Activated CD4-positive, alpha-beta T cell treated with anti-CD3 and anti-CD28 coated beads, Interleukin-2, amount 50 U/mL, for 16 hours (primary cell): Measurements from ENCODE around the gene ESRP2.
A peak's percentile ranks its signal among the peaks of the same experiment; 100 is the strongest.

Experiments
- DNase-seq: peaks from one replicate; pipeline ENCODE4 v3.0.0-alpha.2; 2020

ESRP2 gene

DNA sequence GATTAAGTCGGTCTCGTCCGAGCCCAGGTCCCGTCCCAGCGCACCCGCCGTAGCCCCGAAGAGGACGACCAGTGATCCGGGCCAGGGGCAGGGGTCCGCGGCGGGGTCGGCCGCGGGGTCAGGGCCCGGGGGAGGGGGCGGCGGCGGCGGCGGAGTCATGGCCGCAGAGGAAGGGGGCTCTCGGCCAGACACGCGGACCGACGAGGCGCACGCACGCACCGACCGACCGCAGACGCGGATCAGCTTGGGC, at the start of gene ESRP2:
Gene ESRP2 (minus strand): TSS at position 241 of the 250 bp plus-strand sequence. CDS start 82 bp downstream, at position 159.
- no peak for DNase-seq

- no peak for DNase-seq
Measured at GRCh38 chr16:68285683-68286082, 49.8 kb upstream of the ESRP2 start.

- no peak for DNase-seq
Measured at GRCh38 chr16:68284847-68285246, 48.9 kb upstream of the ESRP2 start.

- DNase-seq, result no peak
Measured at GRCh38 chr16:68283801-68284598, 48.1 kb upstream of the ESRP2 start.

DNA sequence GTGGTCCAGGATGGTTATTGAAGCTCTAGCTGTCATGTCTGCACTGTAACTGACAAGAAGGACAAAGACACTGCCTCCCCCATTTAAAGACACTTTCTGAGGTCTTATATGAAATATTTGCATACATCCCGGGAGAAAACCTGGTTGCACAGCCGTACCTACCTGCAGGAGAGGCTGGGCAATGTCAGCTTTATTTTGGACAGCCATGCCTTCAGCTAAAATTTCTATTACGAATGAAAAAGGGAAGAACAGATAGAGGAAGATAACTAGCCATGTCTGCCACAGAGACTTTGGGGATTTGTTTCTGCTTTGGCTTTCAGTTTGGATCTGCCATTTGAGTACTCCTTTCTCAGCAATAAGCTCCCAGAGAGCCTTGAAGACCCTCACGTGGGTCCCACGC, 47.4 kb upstream of the ESRP2 start:
- no peak for DNase-seq

GRCh38 chr16:68282064-68282452, 46.1 kb upstream of the ESRP2 start:
- no peak for DNase-seq

GRCh38 chr16:68281368-68282063, 45.6 kb upstream of the ESRP2 start:
- no peak for DNase-seq

GRCh38 chr16:68279726-68280558, 44.0 kb upstream of the ESRP2 start:
- DNase-seq, result no peak

DNA sequence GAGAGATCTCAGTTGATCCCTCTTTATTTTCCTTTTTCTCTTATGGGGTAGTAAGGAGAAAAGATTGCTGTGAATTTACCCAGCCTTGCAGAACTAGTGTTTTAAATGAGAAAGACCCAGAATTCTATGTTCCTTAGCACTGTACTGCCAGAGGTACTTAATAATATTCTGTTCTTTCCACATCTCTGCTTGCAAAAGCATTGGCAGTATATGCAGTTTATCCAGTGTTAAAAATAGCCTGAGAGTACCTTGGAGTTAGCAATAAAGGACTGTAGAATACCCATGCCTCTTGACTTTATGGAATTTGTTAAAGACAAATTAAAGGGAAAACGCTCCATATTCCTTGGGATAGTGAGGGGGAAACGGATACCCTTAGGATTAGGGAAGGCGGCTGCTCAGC, 40.3 kb upstream of the ESRP2 start:
- DNase-seq, result no peak

- DNase-seq, result peak; percentile 73
Measured at GRCh38 chr16:68275611-68276191, 39.8 kb upstream of the ESRP2 start.

- no peak for DNase-seq
Measured at GRCh38 chr16:68274441-68274840, 38.5 kb upstream of the ESRP2 start.

DNA sequence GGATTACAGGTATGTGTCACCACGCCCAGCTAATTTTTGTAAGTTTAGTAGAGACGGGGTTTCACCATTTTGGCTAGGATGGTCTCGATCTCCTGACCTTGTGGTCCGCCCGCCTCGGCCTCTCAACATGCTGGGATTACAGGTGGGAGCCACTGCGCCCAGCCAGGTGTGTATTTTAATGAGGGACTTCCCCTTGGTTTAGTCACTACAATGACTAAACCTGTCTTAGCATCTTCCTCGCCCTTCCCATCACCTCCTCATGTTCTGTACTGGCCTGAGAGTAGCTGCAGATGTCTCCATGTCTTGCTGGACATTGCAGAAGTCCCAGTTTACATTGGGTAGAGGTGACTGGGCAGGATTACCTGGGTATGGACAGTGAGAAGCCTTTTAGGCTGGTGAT, 38.0 kb upstream of the ESRP2 start:
- DNase-seq, result no peak

- DNase-seq, result no peak
Measured at GRCh38 chr16:68273459-68273858, 37.5 kb upstream of the ESRP2 start.

GRCh38 chr16:68272507-68273209, 36.7 kb upstream of the ESRP2 start:
- DNase-seq, result no peak

DNA sequence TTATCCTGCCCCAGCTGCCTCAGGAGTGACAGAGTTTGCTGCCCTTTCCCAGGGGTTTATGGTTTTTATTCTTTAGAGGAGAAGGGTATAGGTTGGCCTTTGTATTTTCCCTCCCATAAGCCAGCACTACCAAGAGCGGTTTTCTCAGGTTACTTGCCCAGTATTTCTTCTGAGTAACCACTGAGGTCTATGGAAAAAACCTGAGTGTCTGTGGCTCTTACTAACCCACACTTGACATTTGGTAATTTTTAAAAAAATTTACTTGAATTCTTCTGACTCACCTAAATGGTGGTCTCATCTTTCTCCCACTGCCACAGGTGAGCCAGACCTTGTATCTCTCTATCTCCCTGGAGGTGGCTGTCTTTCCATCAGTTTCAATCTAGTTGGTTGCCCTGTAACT, 34.4 kb upstream of the ESRP2 start:
- DNase-seq, result no peak

- no peak for DNase-seq
Measured at GRCh38 chr16:68269793-68270192, 33.9 kb upstream of the ESRP2 start.

GRCh38 chr16:68267612-68268405, 31.9 kb upstream of the ESRP2 start:
- no peak for DNase-seq

GRCh38 chr16:68265078-68265920, 29.4 kb upstream of the ESRP2 start:
- peak; percentile 63 for DNase-seq

DNA sequence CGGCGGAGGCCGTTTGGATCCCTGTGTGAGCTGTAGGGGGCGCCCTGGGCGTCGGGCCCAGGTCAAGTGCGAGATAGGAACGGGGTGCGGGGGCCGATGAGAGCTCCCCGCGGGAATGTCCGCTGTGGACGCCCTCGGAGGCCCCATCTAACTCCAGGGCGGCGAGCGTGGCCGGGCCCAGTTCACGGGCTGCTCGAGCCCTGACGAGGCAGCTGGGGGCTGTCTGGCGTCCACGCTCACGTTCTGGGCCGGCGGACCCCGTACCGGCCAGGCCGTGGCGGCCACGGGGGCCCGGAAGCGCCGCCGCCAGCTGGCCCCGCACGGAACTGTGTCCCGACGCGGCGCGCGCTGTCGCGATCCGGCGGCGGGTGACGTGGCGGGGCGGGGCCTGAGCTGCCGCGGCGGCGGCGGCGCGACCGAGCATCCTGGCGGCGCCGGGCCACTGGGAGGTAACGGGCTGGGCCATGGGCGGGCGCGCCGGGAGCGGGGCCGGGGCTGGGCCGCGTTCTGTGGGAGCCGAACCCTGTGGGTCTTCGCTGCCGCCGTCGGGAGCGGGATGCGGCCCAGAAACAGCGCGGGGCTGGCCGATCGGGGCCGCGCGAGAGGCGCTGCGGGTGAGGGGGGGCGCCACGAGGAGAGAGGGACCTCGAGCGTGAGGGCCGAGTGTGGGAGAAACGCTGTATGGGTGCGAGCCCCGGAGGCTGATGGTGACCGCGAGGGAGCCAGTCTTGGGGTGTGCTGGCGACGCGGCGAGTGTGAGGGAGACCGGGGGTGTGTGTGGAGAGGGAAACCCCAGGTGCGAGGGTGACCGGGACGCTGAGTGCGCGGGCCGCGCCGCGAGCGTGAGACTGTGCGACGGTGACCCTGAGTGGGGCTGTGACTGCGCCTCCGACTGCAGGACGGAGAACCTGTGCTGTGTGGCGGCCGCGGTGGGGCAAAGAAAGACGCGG, 28.5 kb upstream of the ESRP2 start, which contains the start of gene SLC7A6:
Gene SLC7A6 (plus strand): TSS at position 399 of the 950 bp plus-strand sequence. CDS start 10,201 bp downstream, outside the sequence.
- DNase-seq, result peak; percentile 87
